Activated CD4-positive, alpha-beta T cell treated with anti-CD3 and anti-CD28 coated beads for 36 hours (primary cell): ENCODE results near the gene CLN6. TPM values are rescaled to one million over a fixed set of nuclear protein-coding genes. Genes with fewer than 3 reads are reported as not detected.
"Not testable (repeated sequence)": the region's sequence is repeated elsewhere in the genome, so short reads cannot be mapped to it uniquely, and the experiment has no call there.

Experiments used
- ATAC-seq: fragments of 200-7000 bp; cut with Tn5 transposase; one replicate; pipeline ENCODE4 v1.10.0; 2021; ENCODE audit warnings: mild to moderate bottlenecking, moderate library complexity
- CTCF ChIA-PET: fragments of 350-600 bp; sonication (Branson Sonifier 250); formaldehyde crosslinking; loops from one replicate; lab custom pipeline; 2021; ENCODE audit warnings: antibody characterized with exemption; lab: Charles Lee
- POLR2A ChIA-PET: fragments of 350-600 bp; sonication (Branson Sonifier 250); formaldehyde crosslinking; loops from one replicate; lab custom pipeline; 2021; ENCODE audit warnings: antibody characterized with exemption, inconsistent platforms; lab: Charles Lee
- DNase-seq: peaks from one replicate; pipeline ENCODE4 v3.0.0-alpha.2; 2020
- H3K27ac Mint-ChIP-seq: one replicate; pipeline ENCODE4 v1.8.0; 2021; ENCODE audit warnings: mixed read lengths
- H3K27me3 Mint-ChIP-seq: one replicate; pipeline ENCODE4 v1.8.0; 2021; ENCODE audit warnings: mixed read lengths
- H3K36me3 Mint-ChIP-seq: one replicate; pipeline ENCODE4 v1.8.0; 2021; ENCODE audit warnings: low read depth, mixed read lengths
- H3K4me1 Mint-ChIP-seq: one replicate; pipeline ENCODE4 v1.8.0; 2021; ENCODE audit warnings: mixed read lengths
- H3K4me3 Mint-ChIP-seq: one replicate; pipeline ENCODE4 v1.8.0; 2021; ENCODE audit warnings: mild to moderate bottlenecking, moderate library complexity, mixed read lengths
- H3K9me3 Mint-ChIP-seq: one replicate; pipeline ENCODE4 v1.8.0; 2021; ENCODE audit warnings: low read depth, mixed read lengths
- intact Hi-C, 2 experiments: fragments of 100-400 bp; cut with DNase I in 1 of 2; cut with micrococcal nuclease in 1 of 2; formaldehyde crosslinking; loops; one replicate each; pipeline versions ENCODE4 v1.14.2 to v1.15.1; 2022 to 2024; cut with DNase I, micrococcal nuclease
- total RNA-seq, 2 experiments: library from RNA; stranded (reverse); gene quantifications; one replicate each; pipeline ENCODE4 v1.2.3, GENCODE V29; 2021

CLN6 gene
- total RNA-seq, 2 experiments from 2014 or later: 45.1 to 48.2 TPM

DNA sequence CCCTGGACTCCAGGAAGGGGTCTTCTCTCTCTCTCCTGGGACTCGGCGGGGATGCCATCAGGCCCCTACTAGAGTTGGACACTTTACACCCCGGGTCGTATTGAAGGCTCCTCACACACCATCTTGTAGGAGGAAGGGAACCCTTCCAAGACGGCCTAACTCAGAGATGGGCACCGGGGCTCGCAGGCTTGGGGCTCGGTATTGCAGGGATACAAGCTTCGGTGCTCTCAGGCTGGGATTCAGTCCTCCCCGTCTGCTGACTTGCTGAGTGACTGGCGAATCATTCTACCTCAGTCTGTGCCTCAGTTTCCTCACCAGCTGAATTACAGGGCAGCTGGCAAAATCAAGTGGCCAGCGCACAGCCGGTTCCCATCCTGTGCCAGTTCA is 24.0 kb downstream of the CLN6 start:
- Mint-ChIP-seq H3K36me3 (peaks cover 7% of the 10 kb centered on the region), H3K27me3 (no peaks in the 10 kb centered on the region), H3K9me3 (no peaks in the 10 kb centered on the region), H3K4me3 (no peak overlapping the region), H3K27ac (no peak overlapping the region), H3K4me1 (peaks cover 22% of the 10 kb centered on the region)
- ChIA-PET CTCF (interaction anchor here (0.6 to 1.0 kb wide), 2 partner anchors 11 to 15 kb away, joined by 3 read pairs; no protein-coding TSS in a partner anchor), POLR2A (no interaction called here)
- ATAC-seq (no peak), DNase-seq (no peak)
- intact Hi-C loops: no loop called here

DNA sequence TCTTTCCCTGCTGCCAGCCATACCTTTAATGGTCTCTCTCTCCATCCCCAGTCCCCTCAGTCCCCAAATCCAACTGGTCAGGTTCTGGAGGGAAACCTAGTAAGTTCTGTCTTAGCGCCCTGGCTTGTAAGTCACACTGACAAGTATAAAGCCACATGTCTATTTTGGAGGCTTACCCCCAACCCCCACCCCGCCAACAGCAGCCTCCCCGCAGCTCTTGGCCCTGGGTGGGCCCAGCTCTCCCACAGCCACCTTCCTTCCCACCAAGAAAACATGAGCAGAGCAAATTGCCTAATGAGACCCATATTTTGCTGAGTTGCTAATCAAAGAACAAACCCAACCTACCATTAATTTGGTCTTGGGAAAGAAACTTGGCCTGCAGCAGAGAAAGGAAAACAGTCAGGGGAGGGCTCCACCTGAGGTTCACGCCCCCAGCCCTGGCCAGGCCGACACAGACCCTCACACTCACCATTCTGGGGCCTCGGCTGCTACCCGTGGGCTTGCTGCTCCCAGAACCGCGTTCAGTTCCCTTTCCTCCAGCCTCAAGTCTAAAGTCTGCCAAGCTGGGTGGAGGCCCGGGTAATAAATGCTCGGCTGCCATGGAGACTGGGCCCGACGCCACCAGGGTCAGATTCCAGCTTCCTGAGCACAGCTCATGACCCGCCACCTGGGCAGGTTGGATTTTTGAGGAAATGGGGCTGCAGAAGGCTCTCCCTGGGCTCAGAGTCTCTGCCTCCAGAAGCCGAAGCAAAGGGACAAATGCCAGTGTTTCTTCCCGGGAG is 24.6 kb downstream of the CLN6 start, which contains the start of gene CALML4:
TSS of gene CALML4 (minus strand) at position 557 of the 782 bp plus-strand sequence. CDS start at position 472, 85 bp downstream.
- no peaks in the 10 kb centered on the region for H3K27me3 Mint-ChIP-seq
- POLR2A ChIA-PET: no interaction called here
- H3K9me3 Mint-ChIP-seq: no peaks in the 10 kb centered on the region
- no peak within 1 kb of the TSS for H3K4me3 Mint-ChIP-seq
- peaks cover 19% of the 10 kb centered on the region for H3K4me1 Mint-ChIP-seq
- no peak within 1 kb of the TSS for H3K27ac Mint-ChIP-seq
- no peak for DNase-seq
- ATAC-seq: no peak
- CTCF ChIA-PET: interaction anchor here (1.0 kb wide), 1 partner anchor 14 kb away, joined by 3 read pairs; no protein-coding TSS in a partner anchor
- intact Hi-C loops: no loop called here
- H3K36me3 Mint-ChIP-seq: peaks cover 7% of the 10 kb centered on the region

DNA sequence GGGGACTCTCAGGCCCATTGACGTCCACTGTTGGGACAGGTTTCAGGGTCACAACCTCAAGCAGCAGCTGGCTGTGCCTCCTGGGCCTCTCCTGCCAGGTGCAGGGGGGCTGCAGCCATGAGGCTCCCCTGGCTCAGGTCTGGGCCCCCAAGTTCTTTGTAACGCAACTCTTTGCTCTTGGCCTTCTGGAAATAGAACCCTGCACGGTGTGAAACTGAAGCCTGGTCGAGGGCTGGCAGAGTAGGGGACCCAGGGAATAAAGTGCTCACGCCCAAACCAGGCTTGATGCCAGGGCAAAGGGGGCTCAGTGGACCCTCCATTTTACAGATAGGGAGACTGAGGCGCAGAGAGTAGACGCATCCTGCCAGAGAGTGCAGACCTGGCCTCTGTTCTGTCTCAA is 25.2 kb downstream of the CLN6 start:
- ATAC-seq: no peak
- Mint-ChIP-seq H3K27me3 (no peaks in the 10 kb centered on the region), H3K36me3 (peaks cover 6% of the 10 kb centered on the region), H3K4me3 (no peak overlapping the region), H3K9me3 (no peaks in the 10 kb centered on the region), H3K27ac (no peak overlapping the region), H3K4me1 (peaks cover 13% of the 10 kb centered on the region)
- intact Hi-C loops: no loop called here
- CTCF ChIA-PET: interaction anchor here (0.7 kb wide), 1 partner anchor 8 kb away, joined by 3 read pairs; no protein-coding TSS in a partner anchor
- POLR2A ChIA-PET: no interaction called here
- no peak for DNase-seq

DNA sequence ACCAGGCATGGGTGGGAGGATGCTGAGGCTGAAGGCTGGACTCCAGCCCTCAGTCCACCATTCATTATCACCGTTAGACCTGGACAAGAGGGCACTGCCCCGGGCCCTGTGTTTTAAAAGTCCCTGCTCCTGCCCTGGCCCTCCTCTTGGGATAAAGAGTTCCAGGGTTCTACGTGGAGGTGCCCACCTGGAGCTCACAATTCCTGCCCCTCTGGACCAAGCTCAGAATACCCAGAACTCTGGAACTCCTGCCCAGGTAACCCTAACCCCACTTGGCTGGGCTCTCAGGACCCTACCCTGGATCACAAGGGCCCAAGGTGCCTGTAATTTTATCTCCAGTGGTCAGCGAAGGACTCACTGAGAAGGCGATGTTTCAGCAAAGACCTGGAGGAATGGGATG is 25.6 kb downstream of the CLN6 start:
- Mint-ChIP-seq H3K36me3 (peaks cover 6% of the 10 kb centered on the region), H3K27me3 (no peaks in the 10 kb centered on the region), H3K27ac (no peak overlapping the region), H3K9me3 (no peaks in the 10 kb centered on the region), H3K4me3 (no peak overlapping the region), H3K4me1 (peaks cover 9% of the 10 kb centered on the region)
- POLR2A ChIA-PET: no interaction called here
- intact Hi-C loops: no loop called here
- CTCF ChIA-PET: interaction anchor here (0.7 kb wide), 1 partner anchor 8 kb away, joined by 3 read pairs; no protein-coding TSS in a partner anchor
- no peak for ATAC-seq
- DNase-seq: no peak

DNA sequence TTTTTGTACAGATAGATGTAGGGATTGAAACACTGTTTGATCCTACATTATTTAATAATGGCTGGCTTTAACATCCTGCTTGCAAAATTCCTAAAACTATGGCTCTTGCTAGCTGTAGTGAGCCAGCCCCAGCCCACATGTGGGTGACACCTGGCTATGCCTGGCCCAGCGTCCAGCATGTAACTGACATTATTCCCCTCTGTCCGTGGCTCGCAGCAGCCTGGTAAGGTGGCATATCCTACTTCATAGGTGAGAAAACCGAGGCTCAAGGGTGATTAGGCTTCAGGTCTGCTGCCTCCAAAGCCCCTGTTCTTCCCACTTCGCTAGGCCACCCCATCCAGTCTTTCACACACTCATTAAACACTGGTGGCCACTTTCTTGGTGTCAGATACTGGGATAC is 26.0 kb downstream of the CLN6 start:
- ATAC-seq (no peak), DNase-seq (no peak)
- Mint-ChIP-seq H3K36me3 (peaks cover 6% of the 10 kb centered on the region), H3K27me3 (no peaks in the 10 kb centered on the region), H3K9me3 (no peaks in the 10 kb centered on the region), H3K27ac (no peak overlapping the region), H3K4me3 (no peak overlapping the region), H3K4me1 (peaks cover 4% of the 10 kb centered on the region)
- POLR2A ChIA-PET: no interaction called here
- CTCF ChIA-PET: no interaction called here
- intact Hi-C loops: no loop called here

DNA sequence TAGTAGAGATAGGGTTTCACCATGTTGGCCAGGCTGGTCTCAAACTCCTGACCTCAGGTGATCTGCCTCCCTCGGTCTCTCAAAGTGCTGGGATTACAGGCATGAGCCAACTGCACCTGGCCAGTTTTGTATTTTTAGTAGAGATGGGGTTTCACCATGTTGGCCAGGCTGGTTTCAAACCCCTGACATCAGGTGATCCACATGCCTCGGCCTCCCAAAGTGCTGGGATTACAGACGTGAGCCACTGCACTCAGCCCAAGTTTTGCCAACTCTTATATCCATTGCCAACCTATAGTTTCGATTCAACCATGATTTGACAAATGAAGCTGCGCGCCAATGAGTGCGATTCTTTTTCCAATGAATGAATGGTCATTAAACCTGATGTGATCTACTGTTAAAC is 26.5 kb downstream of the CLN6 start:
- CTCF ChIA-PET, POLR2A ChIA-PET, intact Hi-C loops, H3K9me3 Mint-ChIP-seq, H3K4me1 Mint-ChIP-seq, H3K27ac Mint-ChIP-seq, DNase-seq, ATAC-seq, H3K36me3 Mint-ChIP-seq, H3K27me3 Mint-ChIP-seq, H3K4me3 Mint-ChIP-seq: not testable (repeated sequence)

DNA sequence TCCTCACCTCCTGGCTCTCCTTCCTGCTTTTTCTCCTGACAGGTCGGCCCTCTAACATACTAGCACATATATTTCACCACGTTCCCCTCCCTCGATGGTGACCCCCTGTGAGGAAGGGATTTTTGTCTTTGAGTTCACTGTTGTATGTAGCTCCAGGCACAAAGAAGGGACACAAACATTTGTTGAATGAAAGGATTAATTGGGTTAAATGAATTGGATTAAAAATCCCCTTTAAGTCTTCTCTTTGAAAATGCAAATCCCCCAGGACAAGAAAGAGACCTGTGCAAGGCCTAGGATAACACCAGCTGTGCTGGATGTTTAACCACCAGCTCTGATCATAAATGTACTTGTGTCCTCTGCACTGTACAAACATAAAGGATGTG is 27.7 kb downstream of the CLN6 start:
- H3K4me1 Mint-ChIP-seq: peaks cover 3% of the 10 kb centered on the region
- H3K27ac Mint-ChIP-seq: peak overlapping the region; percentile 1
- DNase-seq (no peak), ATAC-seq (no peak)
- no peak overlapping the region for H3K4me3 Mint-ChIP-seq
- H3K36me3 Mint-ChIP-seq: peaks cover 10% of the 10 kb centered on the region
- POLR2A ChIA-PET: no interaction called here
- CTCF ChIA-PET: no interaction called here
- no peaks in the 10 kb centered on the region for H3K27me3 Mint-ChIP-seq
- intact Hi-C loops: no loop called here
- no peaks in the 10 kb centered on the region for H3K9me3 Mint-ChIP-seq

DNA sequence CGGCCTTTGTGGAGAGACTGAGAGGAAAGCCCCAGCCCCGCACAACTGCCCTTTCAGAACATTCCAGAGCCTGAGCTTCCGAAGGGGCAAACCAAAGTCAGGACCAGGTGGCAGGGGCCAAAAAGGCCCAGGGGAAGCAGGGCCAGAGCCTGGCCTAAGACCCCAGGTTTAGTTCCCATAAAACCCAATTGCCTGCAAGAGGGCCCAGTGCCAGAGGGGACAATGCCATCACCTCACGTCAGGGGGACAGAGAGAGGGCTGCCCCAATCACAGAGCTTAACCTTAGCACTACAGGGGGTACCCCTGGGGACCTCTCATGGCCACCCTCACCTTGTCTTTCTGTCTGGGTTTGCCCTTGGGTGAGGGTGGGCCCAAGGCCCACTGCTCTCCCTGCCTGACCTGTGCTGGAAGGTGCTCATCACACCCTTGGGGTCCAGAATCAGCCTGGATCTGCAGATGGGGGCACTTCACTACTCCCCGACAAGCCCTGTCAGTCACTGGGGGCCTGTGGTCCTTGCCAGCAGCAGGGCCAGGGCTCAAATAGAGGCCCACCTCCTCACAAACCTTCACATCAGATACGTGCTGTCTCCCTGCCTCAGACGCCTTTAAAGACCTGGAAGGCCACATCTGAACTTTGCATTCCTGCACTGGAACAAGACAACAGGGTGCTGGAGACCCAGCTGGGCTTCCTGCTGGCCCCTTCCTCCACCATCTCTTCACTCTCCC is 28.2 kb downstream of the CLN6 start:
- Mint-ChIP-seq H3K4me1 (peaks cover 3% of the 10 kb centered on the region), H3K36me3 (peaks cover 10% of the 10 kb centered on the region), H3K9me3 (no peaks in the 10 kb centered on the region), H3K4me3 (no peak overlapping the region), H3K27ac (no peak overlapping the region), H3K27me3 (no peaks in the 10 kb centered on the region)
- POLR2A ChIA-PET: no interaction called here
- DNase-seq (no peak), ATAC-seq (no peak)
- CTCF ChIA-PET: no interaction called here
- intact Hi-C loops: no loop called here

DNA sequence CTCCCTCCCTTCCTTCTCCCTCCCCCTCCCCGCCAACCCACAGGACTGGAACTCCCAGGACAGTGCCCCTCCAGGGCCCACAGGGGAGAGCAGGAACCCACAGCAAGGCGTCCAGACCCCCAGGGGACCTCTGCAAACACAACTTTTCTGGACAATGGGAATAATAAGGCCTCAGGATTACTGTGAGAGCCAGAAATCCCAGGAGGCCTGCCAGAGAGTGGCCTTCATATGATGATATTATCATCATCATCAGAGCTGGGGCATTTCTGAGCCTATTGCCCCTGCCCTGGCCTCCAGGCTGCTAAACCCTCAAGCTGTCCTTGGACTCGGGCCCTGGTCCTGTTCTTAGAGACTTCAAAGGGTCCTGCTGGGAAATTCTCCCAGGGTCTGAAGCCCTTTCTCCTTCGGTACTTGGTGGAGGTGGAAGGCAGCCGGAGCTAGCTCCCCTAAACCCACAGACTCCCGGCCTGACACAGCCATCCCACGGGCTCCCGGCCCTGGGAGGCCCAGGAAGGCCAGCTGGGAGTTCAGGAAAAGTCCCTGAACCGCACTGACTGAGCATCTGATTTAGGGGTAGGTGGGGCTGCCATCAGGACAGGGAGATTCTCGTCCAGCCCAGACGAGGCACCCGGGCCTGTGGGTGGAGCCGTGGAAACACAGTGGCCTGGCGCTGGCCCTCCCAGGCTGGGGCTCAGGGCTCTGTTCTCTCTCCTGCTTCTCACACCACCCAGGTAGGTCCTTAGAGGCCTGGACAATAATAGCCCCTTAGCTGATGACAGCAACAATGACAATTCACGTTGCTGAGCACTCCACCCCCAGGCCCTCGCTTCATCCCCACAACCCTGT is 29.3 kb downstream of the CLN6 start:
- H3K27me3 Mint-ChIP-seq: no peaks in the 10 kb centered on the region
- intact Hi-C loops: no loop called here
- DNase-seq: no peak
- H3K36me3 Mint-ChIP-seq: peaks cover 9% of the 10 kb centered on the region
- peaks cover 3% of the 10 kb centered on the region for H3K4me1 Mint-ChIP-seq
- H3K4me3 Mint-ChIP-seq: no peak overlapping the region
- ATAC-seq: no peak
- no peak overlapping the region for H3K27ac Mint-ChIP-seq
- no peaks in the 10 kb centered on the region for H3K9me3 Mint-ChIP-seq
- ChIA-PET POLR2A (no interaction called here), CTCF (no interaction called here)

DNA sequence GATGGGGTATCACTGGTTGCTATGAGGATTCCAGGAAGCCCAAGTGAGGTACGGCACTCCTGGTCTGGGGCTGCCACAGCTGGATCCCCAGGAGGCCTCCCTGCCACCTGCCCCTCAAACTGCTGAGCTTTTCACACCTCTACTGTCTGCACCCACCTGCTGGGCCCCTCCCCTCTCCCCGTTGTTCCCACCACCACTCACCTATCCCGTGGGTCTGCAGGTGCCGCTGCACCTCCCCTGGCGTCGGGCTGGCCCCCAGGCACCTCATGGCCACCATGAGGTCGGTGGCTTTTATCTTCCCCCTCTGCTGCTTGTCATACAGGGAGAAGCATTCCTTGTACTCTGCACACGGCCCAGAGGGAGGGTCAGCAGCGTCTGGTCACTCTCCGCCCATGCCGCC is 30.2 kb downstream of the CLN6 start:
- Mint-ChIP-seq H3K4me1 (no peaks in the 10 kb centered on the region), H3K9me3 (no peaks in the 10 kb centered on the region), H3K27me3 (no peaks in the 10 kb centered on the region), H3K27ac (no peak overlapping the region), H3K36me3 (peaks cover 9% of the 10 kb centered on the region), H3K4me3 (no peak overlapping the region)
- POLR2A ChIA-PET: interaction anchor here (0.6 kb wide), 1 partner anchor 51 kb away, joined by 8 read pairs; no protein-coding TSS in a partner anchor
- CTCF ChIA-PET: interaction anchor here (0.6 kb wide), 1 partner anchor 82 kb away, joined by 4 read pairs; no protein-coding TSS in a partner anchor
- intact Hi-C loops: no loop called here
- DNase-seq (no peak), ATAC-seq (no peak)
